PC-9 (cell line): ENCODE data around the gene STAB2. TPM values are rescaled to one million over a fixed set of nuclear protein-coding genes. Genes with fewer than 3 reads are reported as not detected.

ENCODE experiments used
- BruUV-seq: library from RNA; stranded (reverse); fragments of 400-500 nt; replicated peaks from 2 replicates; lab custom pipeline; 2021; lab: Mats Ljungman, UMichigan
- CTCF ChIA-PET: fragments of 300-600 bp; sonication (Branson Sonifier 250); formaldehyde crosslinking; loops from one replicate; lab custom pipeline; 2022; ENCODE audit warnings: antibody characterized with exemption; lab: Charles Lee
- POLR2A ChIA-PET: fragments of 300-600 bp; sonication (Branson Sonifier 250); formaldehyde crosslinking; loops from one replicate; lab custom pipeline; 2022; ENCODE audit warnings: antibody characterized with exemption; ENCODE audit not compliant: unreplicated experiment; lab: Charles Lee
- DNase-seq, 2 experiments: peaks; one replicate each; pipeline versions ENCODE4 v3.0.0 to v3.0.0-alpha.2; 2015 to 2022; ENCODE audit warnings: mixed read lengths in 1 of 2
- H2AFZ ChIP-seq: fragments of 200-600 bp; sonication (generic); 2 replicates; pipeline ENCODE4 v1.8.1; 2017; ENCODE audit warnings: antibody characterized with exemption
- H3F3A ChIP-seq: fragments of 200-600 bp; sonication (generic); 2 replicates; pipeline ENCODE4 v1.8.1; 2017; ENCODE audit warnings: antibody characterized with exemption, mild to moderate bottlenecking, low read depth; ENCODE audit not compliant: insufficient read depth
- H3K27ac ChIP-seq: fragments of 200-600 bp; sonication (generic); 2 replicates; pipeline ENCODE4 v1.6.1; 2016; ENCODE audit warnings: mixed run types
- H3K27me3 ChIP-seq: fragments of 200-600 bp; sonication (generic); 2 replicates; pipeline ENCODE4 v1.6.1; 2016; ENCODE audit warnings: low read depth, mixed run types; ENCODE audit not compliant: insufficient read depth
- H3K36me3 ChIP-seq: fragments of 200-600 bp; sonication (generic); 2 replicates; pipeline ENCODE4 v1.6.1; 2016; ENCODE audit warnings: low read depth, mixed run types
- H3K4me1 ChIP-seq: fragments of 200-600 bp; sonication (generic); replicated peaks from 2 replicates; pipeline ENCODE4 v1.6.1; 2016; ENCODE audit warnings: mixed run types; ENCODE audit not compliant: insufficient read depth
- H3K4me2 ChIP-seq: fragments of 200-600 bp; sonication (generic); 2 replicates; pipeline ENCODE4 v1.6.1; 2017; ENCODE audit warnings: mixed run types
- H3K4me3 ChIP-seq: fragments of 200-600 bp; sonication (generic); 2 replicates; pipeline ENCODE4 v1.6.1; 2016; ENCODE audit warnings: mixed run types
- H3K79me2 ChIP-seq: fragments of 200-600 bp; sonication (generic); 2 replicates; pipeline ENCODE4 v1.6.1; 2017; ENCODE audit warnings: low read depth, mixed run types
- H3K9me2 ChIP-seq: fragments of 200-600 bp; sonication (generic); 2 replicates; pipeline ENCODE4 v1.8.1; 2017; ENCODE audit warnings: mild to moderate bottlenecking; ENCODE audit not compliant: insufficient read depth
- H3K9me3 ChIP-seq: fragments of 200-600 bp; sonication (generic); 2 replicates; pipeline ENCODE4 v1.8.1; 2016; ENCODE audit warnings: low read depth; ENCODE audit not compliant: insufficient read depth
- H4K20me1 ChIP-seq: fragments of 200-600 bp; sonication (generic); 2 replicates; pipeline ENCODE4 v1.8.1; 2017; ENCODE audit not compliant: insufficient read depth
- EZH2 ChIP-seq: fragments of 200-600 bp; sonication (generic); IDR thresholded peaks from 2 replicates; pipeline ENCODE4 v1.8.0; 2017; ENCODE audit warnings: antibody characterized with exemption, low read depth
- intact Hi-C: fragments of 100-400 bp; cut with micrococcal nuclease; formaldehyde crosslinking; loops from one replicate; pipeline ENCODE4 v1.10.0; 2022; ENCODE audit not compliant: unreplicated experiment
- total RNA-seq: library from RNA; stranded (reverse); gene quantifications from 2 replicates; pipeline ENCODE4 v1.2.3, GENCODE V29; 2021
- TF ChIP-seq, protein P1 (sequence below): fragments of 200-600 bp; sonication (generic); conservative IDR thresholded peaks from 2 replicates; pipeline ENCODE4 v1.6.1; 2017; ENCODE audit warnings: mixed run types, antibody characterized with exemption, mild to moderate bottlenecking, moderate library complexity

Gene STAB2
- total RNA-seq, 1 experiment from 2014 or later = not detected

DNA sequence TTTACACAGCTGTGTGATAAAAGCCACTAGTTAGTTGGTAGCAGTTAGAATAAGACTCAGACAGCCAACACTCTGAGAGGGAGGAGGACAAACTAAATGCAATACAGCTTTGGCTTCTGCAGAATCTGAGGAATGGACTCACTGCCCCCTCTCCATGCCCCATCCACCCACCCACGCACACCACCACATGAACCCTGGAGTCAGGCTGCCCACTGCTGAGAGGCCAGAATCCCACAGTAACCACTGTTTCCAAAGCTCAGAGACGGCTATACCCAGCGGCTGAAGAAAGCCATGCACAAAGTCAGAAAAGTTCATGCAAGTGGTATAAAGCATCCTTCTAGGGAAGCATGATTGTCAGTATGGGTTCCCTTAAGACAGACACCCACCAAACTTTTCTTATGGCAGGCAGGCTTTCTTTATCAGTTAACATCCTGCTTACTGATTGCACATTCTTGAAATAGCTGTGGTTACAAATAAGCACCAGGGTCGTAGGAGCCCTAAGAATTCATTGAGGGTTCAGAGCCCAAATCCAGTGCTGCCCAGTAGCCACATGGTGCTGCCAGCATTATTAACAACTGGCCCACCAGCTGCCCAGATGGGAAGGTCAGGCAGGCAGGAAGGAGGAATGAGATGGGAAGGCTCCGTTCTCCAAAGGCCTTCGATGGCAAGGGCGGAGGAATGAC lies 192.5 kb downstream of the STAB2 start:
- BruUV-seq = no TSS peak
- Histone ChIP-seq H2AFZ (no peak overlapping the region), H4K20me1 (no peaks in the 10 kb centered on the region), H3K9me3 (no peaks in the 10 kb centered on the region), H3K36me3 (peaks cover 25% of the 10 kb centered on the region; the same call in 1 of the 2 replicates), H3K4me3 (no peak overlapping the region), H3F3A (peaks cover 15% of the 10 kb centered on the region; the same call in 1 of the 2 replicates), H3K27ac (peak overlapping the region; percentile 63), H3K4me1 (peaks cover 24% of the 10 kb centered on the region), H3K9me2 (no peaks in the 10 kb centered on the region), H3K27me3 (no peaks in the 10 kb centered on the region), H3K4me2 (peak overlapping the region; percentile 51), H3K79me2 (no peaks in the 10 kb centered on the region)
- ChIA-PET CTCF (no interaction called here), POLR2A (interaction anchor here (0.5 to 0.6 kb wide), 3 partner anchors 55 to 1352 kb away, joined by 3 to 4 read pairs (median 3); partner anchors contain the start of gene HSP90B1)
- no peak for TF ChIP-seq EZH2
- TF ChIP-seq, protein P1, sequence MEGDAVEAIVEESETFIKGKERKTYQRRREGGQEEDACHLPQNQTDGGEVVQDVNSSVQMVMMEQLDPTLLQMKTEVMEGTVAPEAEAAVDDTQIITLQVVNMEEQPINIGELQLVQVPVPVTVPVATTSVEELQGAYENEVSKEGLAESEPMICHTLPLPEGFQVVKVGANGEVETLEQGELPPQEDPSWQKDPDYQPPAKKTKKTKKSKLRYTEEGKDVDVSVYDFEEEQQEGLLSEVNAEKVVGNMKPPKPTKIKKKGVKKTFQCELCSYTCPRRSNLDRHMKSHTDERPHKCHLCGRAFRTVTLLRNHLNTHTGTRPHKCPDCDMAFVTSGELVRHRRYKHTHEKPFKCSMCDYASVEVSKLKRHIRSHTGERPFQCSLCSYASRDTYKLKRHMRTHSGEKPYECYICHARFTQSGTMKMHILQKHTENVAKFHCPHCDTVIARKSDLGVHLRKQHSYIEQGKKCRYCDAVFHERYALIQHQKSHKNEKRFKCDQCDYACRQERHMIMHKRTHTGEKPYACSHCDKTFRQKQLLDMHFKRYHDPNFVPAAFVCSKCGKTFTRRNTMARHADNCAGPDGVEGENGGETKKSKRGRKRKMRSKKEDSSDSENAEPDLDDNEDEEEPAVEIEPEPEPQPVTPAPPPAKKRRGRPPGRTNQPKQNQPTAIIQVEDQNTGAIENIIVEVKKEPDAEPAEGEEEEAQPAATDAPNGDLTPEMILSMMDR = no peak
- intact Hi-C loops = loop anchor here (1.0 to 10.0 kb wide), 2 partner anchors 62 to 345 kb away; partner anchors contain the start of gene NT5DC3
- peak in 1 of 2 experiments; percentile 51 for DNase-seq

DNA sequence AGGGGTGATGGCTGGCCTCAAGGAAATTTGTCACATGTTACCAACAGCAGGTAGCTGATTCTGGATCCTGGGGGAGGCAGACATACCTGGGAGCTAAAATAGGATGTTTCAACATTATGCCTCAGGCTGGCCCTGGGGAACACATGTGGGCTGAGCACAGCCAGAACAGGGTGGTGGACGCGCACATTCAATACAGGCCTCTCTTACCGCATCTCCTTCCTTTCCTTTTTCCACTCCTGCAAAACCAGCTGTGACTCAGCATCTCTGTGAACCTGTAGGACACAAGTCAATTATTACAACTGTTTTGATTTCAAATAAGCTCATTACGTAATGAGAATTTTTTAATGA lies 193.0 kb downstream of the STAB2 start:
- no peak overlapping the region for H2AFZ ChIP-seq
- H3K27ac ChIP-seq = peak overlapping the region; percentile 63
- H3K36me3 ChIP-seq = peaks cover 25% of the 10 kb centered on the region; the same call in 1 of the 2 replicates
- H3K4me1 ChIP-seq = peaks cover 24% of the 10 kb centered on the region
- no peaks in the 10 kb centered on the region for H3K9me2 ChIP-seq
- POLR2A ChIA-PET = interaction anchor here (0.5 to 0.6 kb wide), 2 partner anchors 55 to 1352 kb away, joined by 3 to 4 read pairs; no protein-coding TSS in a partner anchor
- CTCF ChIA-PET = no interaction called here
- TF ChIP-seq, protein P1 = no peak
- no peak for TF ChIP-seq EZH2
- peaks cover 15% of the 10 kb centered on the region; the same call in 1 of the 2 replicates for H3F3A ChIP-seq
- peak overlapping the region; percentile 51 for H3K4me2 ChIP-seq
- DNase-seq = peak; percentile 58 to 70
- H4K20me1 ChIP-seq = no peaks in the 10 kb centered on the region
- no peaks in the 10 kb centered on the region for H3K9me3 ChIP-seq
- H3K27me3 ChIP-seq = no peaks in the 10 kb centered on the region
- H3K4me3 ChIP-seq = no peak overlapping the region
- BruUV-seq = no TSS peak
- intact Hi-C loops = loop anchor here (1.0 kb wide), 1 partner anchor 61 kb away; the partner anchor contains the start of gene NT5DC3
- H3K79me2 ChIP-seq = no peaks in the 10 kb centered on the region

DNA sequence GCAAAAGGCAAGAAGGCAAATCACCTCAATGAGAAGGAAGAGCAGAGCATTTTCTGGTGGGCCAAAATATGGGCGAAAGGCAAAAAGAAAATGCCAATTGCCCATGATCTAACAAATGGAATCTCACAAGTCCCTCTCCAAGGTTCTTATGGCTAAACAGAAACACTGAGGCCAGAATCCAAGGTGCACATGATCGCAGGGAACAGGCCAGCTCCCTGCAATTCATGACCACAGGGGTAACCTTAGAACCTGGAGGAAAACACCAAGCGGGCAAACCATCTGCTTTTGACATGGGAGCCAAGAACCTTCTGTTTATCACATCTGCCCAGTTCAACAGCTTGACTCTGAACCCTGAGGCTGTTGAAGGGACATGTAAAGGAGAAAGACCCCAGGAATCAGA lies 193.9 kb downstream of the STAB2 start:
- Histone ChIP-seq H3F3A (peaks cover 15% of the 10 kb centered on the region; the same call in 1 of the 2 replicates), H3K4me3 (no peak overlapping the region), H3K79me2 (no peaks in the 10 kb centered on the region), H3K9me2 (no peaks in the 10 kb centered on the region), H3K27me3 (no peaks in the 10 kb centered on the region), H2AFZ (no peak overlapping the region), H3K27ac (no peak overlapping the region; the same call in 1 of the 2 replicates), H3K9me3 (no peaks in the 10 kb centered on the region), H3K4me1 (peaks cover 24% of the 10 kb centered on the region), H3K36me3 (peaks cover 25% of the 10 kb centered on the region; the same call in 1 of the 2 replicates), H4K20me1 (no peaks in the 10 kb centered on the region), H3K4me2 (no peak overlapping the region)
- no TSS peak for BruUV-seq
- DNase-seq = no peak
- CTCF ChIA-PET = no interaction called here
- POLR2A ChIA-PET = no interaction called here
- TF ChIP-seq, protein P1 = no peak
- no peak for TF ChIP-seq EZH2
- intact Hi-C loops = loop anchor here (1.0 kb wide), 1 partner anchor 60 kb away; the partner anchor contains the start of gene NT5DC3
